Mucosa of descending colon (tissue), 3 donors: Measurements from ENCODE around the gene SETDB1. TPM values are rescaled to one million over a fixed set of nuclear protein-coding genes. Genes with fewer than 3 reads are reported as not detected.

Experiments
- ATAC-seq: fragments of 200-7000 bp; cut with Tn5 transposase; one replicate; pipeline ENCODE4 v1.9.1; 2020; ENCODE audit warnings: mild to moderate bottlenecking, moderate library complexity
- DNase-seq, 3 donors: peaks; one replicate each; pipeline ENCODE4 v3.0.0-alpha.2; 2020
- H3K36me3 ChIP-seq: fragments of 200-600 bp; one replicate; pipeline ENCODE4 v1.8.0; 2021; ENCODE audit warnings: low read depth, mild to moderate bottlenecking
- H3K4me1 ChIP-seq: fragments of 200-600 bp; one replicate; pipeline ENCODE4 v1.8.0; 2021; ENCODE audit warnings: low read depth, mild to moderate bottlenecking
- H3K4me3 ChIP-seq: fragments of 200-600 bp; one replicate; pipeline ENCODE4 v1.8.0; 2021; ENCODE audit warnings: mild to moderate bottlenecking
- H3K9me3 ChIP-seq: fragments of 200-600 bp; one replicate; pipeline ENCODE4 v1.8.0; 2021; ENCODE audit warnings: mild to moderate bottlenecking
- CTCF ChIP-seq: fragments of 200-600 bp; IDR thresholded peaks from one replicate; pipeline ENCODE4 v1.8.0; 2022; ENCODE audit warnings: antibody characterized with exemption, mild to moderate bottlenecking
- intact Hi-C, 2 donors: fragments of 100-400 bp; cut with DNase I in 1 of 2; cut with micrococcal nuclease in 1 of 2; formaldehyde crosslinking; loops; one replicate each; pipeline versions ENCODE4 v1.11.0 to v1.11.1; 2022; cut with DNase I, micrococcal nuclease
- total RNA-seq, 3 donors: library from RNA; stranded (reverse); fragmentation: NEBNext Ultra II Directional in 2 of 3; extraction: Animal tissue kit (Norgen Biotek cat#: 25700) in 2 of 3; gene quantifications; one replicate each; pipeline versions ENCODE4 v1.2.1 to v1.2.4, GENCODE V29; 2021 to 2023
- donor health status: DM: no; HTN: no; CAD: no; lungs with moderate emphysema.
- donor health status: DM: no; HTN: no; CAD: no.
- donor health status: DM: no; HTN: yes; CAD: no.

The SETDB1 gene
- total RNA-seq, 3 donors from 2014 or later, result 35.4 to 49.4 (median 42.8) TPM

GRCh38 chr1:151010346-151010726 is 84.2 kb downstream of the SETDB1 start:
- intact Hi-C loops, result no loop called here
- ATAC-seq, result no peak

DNA sequence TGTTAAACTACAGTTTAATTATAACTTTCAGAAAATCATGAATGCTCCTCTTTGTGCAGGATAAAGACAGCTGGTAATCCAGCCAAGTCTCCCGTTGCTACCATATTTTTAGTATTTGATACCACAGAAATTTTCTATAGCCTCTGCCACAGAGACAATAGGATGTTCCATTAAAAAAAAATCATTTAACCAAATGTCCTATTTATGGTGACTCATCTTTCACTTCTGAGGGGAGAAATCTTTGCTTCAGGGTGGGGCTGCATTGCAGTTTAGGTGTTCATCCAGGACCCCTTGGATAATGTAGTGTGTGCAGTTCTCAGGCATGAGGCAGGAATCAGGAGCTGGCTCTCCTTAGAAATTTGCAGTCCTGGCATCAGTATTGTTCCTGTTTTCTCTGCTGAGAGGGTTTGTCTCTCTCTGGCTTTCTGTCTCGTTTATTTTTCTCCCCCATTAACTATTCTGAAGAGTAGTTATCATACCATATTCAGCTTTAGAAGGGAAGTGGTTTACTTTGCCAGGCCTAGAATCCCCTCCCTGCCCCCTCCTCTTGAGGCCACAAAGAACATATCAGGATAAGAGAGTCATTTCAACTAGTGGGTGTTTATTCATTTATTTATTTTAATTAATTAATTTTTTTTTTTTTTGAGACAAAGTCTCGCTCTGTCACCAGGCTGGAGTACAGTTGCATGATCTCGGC is 85.1 kb downstream of the SETDB1 start:
- no peak for TF ChIP-seq CTCF
- Histone ChIP-seq H3K4me1 (peaks cover 51% of the 10 kb centered on the region), H3K9me3 (no peaks in the 10 kb centered on the region), H3K4me3 (no peak overlapping the region), H3K36me3 (no peaks in the 10 kb centered on the region)
- no peak for ATAC-seq
- DNase-seq, result no peak
- intact Hi-C loops, result no loop called here

More at GRCh38 chr1:151010346-151010726, 84.2 kb downstream of the SETDB1 start:
- Histone ChIP-seq H3K36me3 (no peaks in the 10 kb centered on the region), H3K4me3 (no peak overlapping the region), H3K4me1 (peaks cover 51% of the 10 kb centered on the region), H3K9me3 (no peaks in the 10 kb centered on the region)
- no peak for DNase-seq
- TF ChIP-seq CTCF, result no peak

DNA sequence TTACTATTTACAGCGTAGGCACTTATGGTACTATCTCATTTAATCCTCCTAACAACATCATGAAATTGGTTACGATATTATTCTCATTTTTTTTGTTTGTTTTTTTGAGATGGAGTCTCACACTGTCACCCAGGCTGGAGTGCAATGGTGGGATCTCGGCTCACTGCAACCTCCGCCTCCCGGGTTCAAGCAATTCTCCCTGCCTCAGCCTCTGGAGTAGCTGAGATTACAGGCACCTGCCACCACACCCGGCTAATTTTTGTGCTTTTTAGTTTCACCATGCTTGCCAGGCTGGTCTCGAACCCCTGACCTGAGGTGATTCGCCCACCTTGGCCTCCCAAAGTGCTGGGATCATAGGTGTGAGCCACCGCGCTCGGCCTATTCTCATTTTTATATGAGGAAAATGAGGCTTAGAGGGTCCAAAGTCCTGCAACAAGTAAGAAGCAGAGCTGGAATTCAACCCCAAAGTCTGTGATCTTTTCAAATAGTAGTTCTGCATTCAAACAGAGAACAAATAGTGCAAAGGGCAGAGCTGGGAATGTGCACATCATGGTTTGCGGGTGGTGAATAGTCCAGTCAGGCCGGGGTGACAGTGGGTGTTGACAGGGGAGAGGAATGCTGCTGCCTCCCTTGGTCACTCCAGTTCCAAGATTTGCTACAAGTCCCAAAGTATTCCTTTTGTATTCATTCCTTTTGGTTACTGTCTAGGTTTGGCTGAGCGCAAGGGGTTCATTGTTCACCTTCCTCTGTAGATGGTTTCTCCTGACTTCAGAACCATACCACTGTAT is 86.7 kb downstream of the SETDB1 start:
- peak; percentile 63 for ATAC-seq
- TF ChIP-seq CTCF, result no peak
- no peaks in the 10 kb centered on the region for H3K9me3 ChIP-seq
- H3K4me1 ChIP-seq, result peaks cover 39% of the 10 kb centered on the region
- peak in 2 of 3 donors; percentile 56 to 61 for DNase-seq
- intact Hi-C loops, result no loop called here
- H3K4me3 ChIP-seq, result no peak overlapping the region
- no peaks in the 10 kb centered on the region for H3K36me3 ChIP-seq

- TF ChIP-seq CTCF, result no peak
- Histone ChIP-seq H3K4me3 (no peak overlapping the region), H3K9me3 (no peaks in the 10 kb centered on the region), H3K36me3 (no peaks in the 10 kb centered on the region), H3K4me1 (peaks cover 39% of the 10 kb centered on the region)
- peak; percentile 44 for ATAC-seq
- peak in 1 of 3 donors; percentile 40 for DNase-seq
- intact Hi-C loops, result no loop called here
These were observed 87.4 kb downstream of the SETDB1 start for GRCh38 chr1:151013518-151013917.

Other genes starting within 250 kb of the SETDB1 start
- gene GOLPH3L, start 229.2 kb upstream of the SETDB1 start, total RNA-seq, result 100 to 1,000 TPM in 1 of 3 donors, 10 to 100 TPM in 2; 62.8 to 105 (median 69.4) TPM
- 1 to 10 TPM in 2 of 3 donors, under 1 TPM in 1; 0.82 to 1.4 (median 1.3) TPM for gene HORMAD1, start 205.5 kb upstream of the SETDB1 start, total RNA-seq
- 100 to 1,000 TPM; 290 to 577 (median 544) TPM for gene CTSS, start 160.6 kb upstream of the SETDB1 start, total RNA-seq
- 10 to 100 TPM; 15.4 to 64.0 (median 30.3) TPM for gene CTSK, start 118.1 kb upstream of the SETDB1 start, total RNA-seq
- 10 to 100 TPM; 42.1 to 54.6 (median 42.7) TPM for gene ARNT, start 49.8 kb upstream of the SETDB1 start, total RNA-seq
- not detected for gene CTXND2, start 39.2 kb upstream of the SETDB1 start, total RNA-seq
- 100 to 1,000 TPM; 142 to 209 (median 186) TPM for gene CERS2, start 48.5 kb downstream of the SETDB1 start, total RNA-seq
- not detected for gene ANXA9, start 55.9 kb downstream of the SETDB1 start, total RNA-seq
- 10 to 100 TPM; 44.5 to 52.0 (median 51.8) TPM for gene MINDY1, start 80.5 kb downstream of the SETDB1 start, total RNA-seq
- 10 to 100 TPM; 21.3 to 27.5 (median 23.3) TPM for gene PRUNE1, start 82.1 kb downstream of the SETDB1 start, total RNA-seq
- 1 to 10 TPM in 1 of 3 donors, under 1 TPM in 2; 0.41 to 1.1 (median 0.63) TPM for gene BNIPL, start 110.2 kb downstream of the SETDB1 start, total RNA-seq
- 1 to 10 TPM; 1.3 to 4.0 (median 1.3) TPM for gene C1orf56, start 121.4 kb downstream of the SETDB1 start, total RNA-seq
- 10 to 100 TPM; 69.2 to 78.5 (median 73.5) TPM for gene CDC42SE1, start 133.3 kb downstream of the SETDB1 start, total RNA-seq
- gene MLLT11, start 134.0 kb downstream of the SETDB1 start, total RNA-seq, result 1 to 10 TPM in 1 of 3 donors, under 1 TPM in 2; 0.09 to 5.4 (median 0.65) TPM
- 10 to 100 TPM; 15.1 to 18.7 (median 18.6) TPM for gene GABPB2, start 144.4 kb downstream of the SETDB1 start, total RNA-seq
- gene SEMA6C, start 220.3 kb downstream of the SETDB1 start, total RNA-seq, result 1 to 10 TPM; 1.9 to 9.3 (median 4.3) TPM
- gene TNFAIP8L2, start 230.3 kb downstream of the SETDB1 start, total RNA-seq, result 1 to 10 TPM; 1.3 to 2.8 (median 2.5) TPM
- gene LYSMD1, start 239.5 kb downstream of the SETDB1 start, total RNA-seq, result 10 to 100 TPM in 2 of 3 donors, 1 to 10 TPM in 1; 7.6 to 14.0 (median 10.0) TPM
- 10 to 100 TPM; 27.9 to 37.8 (median 28.1) TPM for gene SCNM1, start 239.8 kb downstream of the SETDB1 start, total RNA-seq
- 1 to 10 TPM in 2 of 3 donors, not detected in 1; 1.0 to 2.5 TPM for gene TMOD4, start 249.6 kb downstream of the SETDB1 start, total RNA-seq